H1 (cell line): ENCODE data around the gene ZRANB2. TPM values are rescaled to one million over a fixed set of nuclear protein-coding genes. Genes with fewer than 3 reads are reported as not detected.

Source experiments
- CTCF ChIA-PET: fragments of 300-600 bp; sonication (Branson Sonifier 250); formaldehyde crosslinking; loops from one replicate; lab custom pipeline; 2021; ENCODE audit not compliant: partially characterized antibody; lab: Charles Lee
- POLR2A ChIA-PET: fragments of 300-600 bp; sonication (Branson Sonifier 250); formaldehyde crosslinking; loops from one replicate; lab custom pipeline; 2021; ENCODE audit warnings: inconsistent platforms; ENCODE audit not compliant: partially characterized antibody; lab: Charles Lee
- DNase-seq, 2 experiments: peaks; one replicate each; pipeline versions ENCODE4 v3.0.0 to v3.0.0-alpha.2; 2010 to 2022; ENCODE audit warnings: low spot score in 2 of 2, low read depth in 1 of 2, mixed read lengths in 1 of 2
- FAIRE-seq: peaks from 2 replicates; lab custom pipeline; 2011; peaks lifted over from hg19 to GRCh38; lab: Jason Lieb, UNC
- H2AFZ ChIP-seq: 2 replicates; pipeline ENCODE4 v1.8.1; 2012; ENCODE audit warnings: low read length, inconsistent platforms
- H2AK5ac ChIP-seq: 2 replicates; pipeline ENCODE4 v1.6.1; 2013; ENCODE audit warnings: low read depth, low read length
- H2BK120ac ChIP-seq: replicated peaks from 2 replicates; pipeline ENCODE3; 2013; ENCODE audit warnings: low read depth, low read length, inconsistent platforms
- H2BK12ac ChIP-seq: 2 replicates; pipeline ENCODE4 v1.6.1; 2013; ENCODE audit warnings: low read depth, low read length
- H2BK15ac ChIP-seq: 2 replicates; pipeline ENCODE4 v1.6.1; 2013; ENCODE audit warnings: low read length
- H2BK20ac ChIP-seq: 2 replicates; pipeline ENCODE4 v1.6.1; 2013; ENCODE audit warnings: low read length
- H2BK5ac ChIP-seq: 2 replicates; pipeline ENCODE4 v1.6.1; 2013; ENCODE audit warnings: low read depth, low read length
- H3K14ac ChIP-seq: 2 replicates; pipeline ENCODE4 v1.6.1; 2013; ENCODE audit warnings: inconsistent platforms; ENCODE audit not compliant: insufficient read length
- H3K18ac ChIP-seq: 2 replicates; pipeline ENCODE4 v1.6.1; 2013; ENCODE audit warnings: low read length; ENCODE audit errors: extremely low read depth
- H3K23ac ChIP-seq: 2 replicates; pipeline ENCODE4 v1.6.1; 2013; ENCODE audit warnings: inconsistent platforms; ENCODE audit not compliant: insufficient read length
- H3K23me2 ChIP-seq: 2 replicates; pipeline ENCODE4 v1.6.1; 2013; ENCODE audit warnings: low read depth, low read length
- H3K27ac ChIP-seq: 2 replicates; pipeline ENCODE4 v1.6.1; 2011; ENCODE audit warnings: low read depth, low read length, inconsistent platforms
- H3K27me3 ChIP-seq, 4 experiments: replicated peaks in 1 of 4; 1 replicate in 1 of 4; 2 replicates in 3 of 4; pipeline versions ENCODE4 v1.6.1 to v1.8.1; 2011 to 2013; ENCODE audit warnings: low read length in 3 of 4, mild to moderate bottlenecking in 3 of 4, inconsistent platforms in 2 of 4, mixed read lengths in 2 of 4, moderate library complexity in 1 of 4; ENCODE audit not compliant: control insufficient read depth in 3 of 4, insufficient read depth in 3 of 4; ENCODE audit errors: extremely low read depth in 1 of 4
- H3K36me3 ChIP-seq, 4 experiments: 2 replicates each; pipeline versions ENCODE4 v1.6.1 to v1.8.1; 2011 to 2013; ENCODE audit warnings: mild to moderate bottlenecking in 4 of 4, low read length in 3 of 4, moderate library complexity in 2 of 4, control low read depth in 1 of 4, inconsistent platforms in 1 of 4; ENCODE audit not compliant: insufficient read depth in 4 of 4, control insufficient read depth in 2 of 4
- H3K4ac ChIP-seq: replicated peaks from 2 replicates; pipeline ENCODE3; 2013; ENCODE audit warnings: low read length, low read depth, mixed read lengths, inconsistent platforms; ENCODE audit not compliant: insufficient read length
- H3K4me1 ChIP-seq, 4 experiments: replicated peaks in 1 of 4; 1 replicate in 1 of 4; 2 replicates in 3 of 4; pipeline versions ENCODE4 v1.6.1 to v1.8.1; 2011 to 2013; ENCODE audit warnings: low read length in 3 of 4, inconsistent platforms in 2 of 4, mixed read lengths in 1 of 4; ENCODE audit not compliant: insufficient read depth in 4 of 4, control insufficient read depth in 3 of 4
- H3K4me2 ChIP-seq, 2 experiments: 2 replicates each; pipeline versions ENCODE4 v1.6.1 to v1.8.1; 2011 to 2013; ENCODE audit warnings: low read depth in 2 of 2, low read length in 2 of 2, control low read depth in 1 of 2, inconsistent platforms in 1 of 2, mild to moderate bottlenecking in 1 of 2; ENCODE audit not compliant: insufficient read depth in 1 of 2
- H3K4me3 ChIP-seq, 4 experiments: fragments of 200-600, 300-600 bp in 1 of 4; sonication (generic), shearing (Covaris generic), sonication (Bioruptor Twin) in 1 of 4; 2 replicates each; pipeline versions ENCODE4 v1.5.1 to v1.8.1; 2011 to 2016; ENCODE audit warnings: low read length in 4 of 4, low read depth in 3 of 4, control low read depth in 2 of 4, inconsistent platforms in 2 of 4, mild to moderate bottlenecking in 2 of 4, mixed read lengths in 1 of 4, moderate library complexity in 1 of 4; ENCODE audit not compliant: insufficient read depth in 2 of 4; ENCODE audit errors: extremely low read depth in 1 of 4
- H3K56ac ChIP-seq: replicated peaks from 2 replicates; pipeline ENCODE3; 2013; ENCODE audit warnings: low read depth, mild to moderate bottlenecking, mixed read lengths, low read length, inconsistent platforms; ENCODE audit not compliant: insufficient read length
- H3K79me1 ChIP-seq: 2 replicates; pipeline ENCODE4 v1.6.1; 2013; ENCODE audit warnings: low read depth, low read length, control low read depth
- H3K79me2 ChIP-seq, 2 experiments: 2 replicates each; pipeline versions ENCODE4 v1.6.1 to v1.8.1; 2012 to 2013; ENCODE audit warnings: low read length in 2 of 2, mild to moderate bottlenecking in 2 of 2, inconsistent platforms in 1 of 2; ENCODE audit not compliant: insufficient read depth in 2 of 2, control insufficient read depth in 1 of 2
- H3K9ac ChIP-seq, 4 experiments: replicated peaks in 1 of 4; 1 replicate in 1 of 4; 2 replicates in 3 of 4; pipeline versions ENCODE4 v1.6.1 to v1.8.1; 2011 to 2013; ENCODE audit warnings: low read depth in 3 of 4, low read length in 3 of 4, control low read depth in 2 of 4, mild to moderate bottlenecking in 2 of 4, moderate library complexity in 2 of 4, inconsistent platforms in 1 of 4; ENCODE audit errors: extremely low read depth in 1 of 4
- H3K9me3 ChIP-seq, 2 experiments: 2 replicates each; pipeline versions ENCODE4 v1.6.1 to v1.8.1; 2012 to 2013; ENCODE audit warnings: mild to moderate bottlenecking in 2 of 2, moderate library complexity in 2 of 2, control low read depth in 1 of 2, inconsistent platforms in 1 of 2, low read depth in 1 of 2, low read length in 1 of 2, mixed read lengths in 1 of 2; ENCODE audit not compliant: insufficient read depth in 2 of 2
- H4K20me1 ChIP-seq, 2 experiments: replicated peaks in 1 of 2; 2 replicates each; pipeline versions ENCODE3 to v1.8.1; 2011 to 2013; ENCODE audit warnings: inconsistent platforms in 2 of 2, low read length in 2 of 2, mild to moderate bottlenecking in 1 of 2; ENCODE audit not compliant: insufficient read depth in 2 of 2, control insufficient read depth in 1 of 2
- H4K5ac ChIP-seq: 2 replicates; pipeline ENCODE4 v1.6.1; 2013; ENCODE audit warnings: low read length, low read depth, mixed read lengths, inconsistent platforms; ENCODE audit not compliant: insufficient read length
- H4K8ac ChIP-seq: 2 replicates; pipeline ENCODE4 v1.8.0; 2013; ENCODE audit warnings: mild to moderate bottlenecking, moderate library complexity, low read length, inconsistent platforms; ENCODE audit not compliant: insufficient read depth; ENCODE audit errors: extremely low read depth
- H4K91ac ChIP-seq: replicated peaks from 2 replicates; pipeline ENCODE3; 2013; ENCODE audit warnings: low read length, mixed read lengths, inconsistent platforms; ENCODE audit not compliant: insufficient read length
- MAX ChIP-seq: IDR thresholded peaks from 2 replicates; pipeline ENCODE4 v1.6.1; 2012; ENCODE audit warnings: inconsistent platforms
- RBBP5 ChIP-seq: IDR thresholded peaks from 2 replicates; pipeline ENCODE4 v1.7.1; 2012; ENCODE audit warnings: low read depth, mild to moderate bottlenecking, inconsistent platforms, low read length, moderate library complexity, borderline replicate concordance
- SIX5 ChIP-seq: IDR thresholded peaks from 2 replicates; pipeline ENCODE4 v1.6.1; 2011; ENCODE audit warnings: mild to moderate bottlenecking, low read depth, low read length
- TAF1 ChIP-seq: IDR thresholded peaks from 2 replicates; pipeline ENCODE4 v1.6.1; 2011; ENCODE audit warnings: mild to moderate bottlenecking, low read depth, low read length
- WGBS, 2 experiments: shearing (Covaris generic) in 1 of 2; methylation state at CpG; one replicate each; pipeline versions ENCODE4 v1.1.6 to v1.1.7; 2013 to 2015; ENCODE audit warnings: low lambda C conversion rate in 2 of 2, mixed read lengths in 2 of 2, inconsistent platforms in 1 of 2, low coverage in 1 of 2, missing lambda C conversion rate in 1 of 2; ENCODE audit not compliant: insufficient replicate concordance in 2 of 2, insufficient coverage in 1 of 2, insufficient read length in 1 of 2; ENCODE audit errors: extremely low coverage in 1 of 2, missing lambda C conversion rate in 1 of 2; 5-methylcytosine and 5-hydroxymethylcytosine counted together
- polyA plus RNA-seq, 7 experiments: library from polyadenylated mRNA; depleted of rRNA in 3 of 7; stranded (reverse) in 5 of 7; unstranded in 2 of 7; fragments of >200 nt in 5 of 7; fragments of 200-250 nt in 2 of 7; gene quantifications; 1 replicate in 5 of 7; 2 replicates in 1 of 7; 4 replicates in 1 of 7; pipeline versions ENCODE4 v1.2.1 to v1.2.3, GENCODE V29; 2011 to 2013; ENCODE audit warnings: missing spikeins in 2 of 7, mixed read lengths in 2 of 7
- total RNA-seq: library from RNA; stranded (reverse); fragmentation: NEBNext Ultra II Directional; extraction: Animal tissue kit (Norgen Biotek cat#: 25700); gene quantifications from 2 replicates; pipeline ENCODE4 v1.2.1, GENCODE V29; 2021

Gene ZRANB2
- total and polyA plus RNA-seq, 2 of the 8 experiments (the other 6 are each of a cell fraction or from before 2014, with no cell fraction given) = 35.8 to 103 TPM

- no peak overlapping the region for H3K4ac ChIP-seq
- no peaks in the 10 kb centered on the region for H3K79me2 ChIP-seq
- H4K8ac ChIP-seq = no peak overlapping the region
- 92% methylated on average over 5 of the region's 5 CpGs; no CpG with 5 or more reads in 1 of the 2 experiments for WGBS, 2 experiments
- no peaks in the 10 kb centered on the region for H3K23me2 ChIP-seq
- H3K4me3 ChIP-seq = no peak overlapping the region
- H3K27ac ChIP-seq = no peak overlapping the region
- H3K36me3 ChIP-seq = no peaks in the 10 kb centered on the region
- H3K14ac ChIP-seq = no peak overlapping the region
- H3K9me3 ChIP-seq = no peaks in the 10 kb centered on the region
- POLR2A ChIA-PET = no interaction called here
- no peak overlapping the region for H2BK5ac ChIP-seq
- TF ChIP-seq MAX (no peak), TAF1 (no peak), RBBP5 (no peak), SIX5 (no peak)
- H4K5ac ChIP-seq = no peak overlapping the region
- H2BK120ac ChIP-seq = no peak overlapping the region
- no peak overlapping the region for H2AK5ac ChIP-seq
- H3K23ac ChIP-seq = no peak overlapping the region
- no peak overlapping the region for H2BK12ac ChIP-seq
- peaks cover 0 to 3% (median 1%) of the 10 kb centered on the region in 4 experiments; a peak in 3 of 7 replicates for H3K27me3 ChIP-seq
- no peak overlapping the region for H3K9ac ChIP-seq
- FAIRE-seq = no peak
- no peak overlapping the region for H4K91ac ChIP-seq
- H3K4me2 ChIP-seq = no peak overlapping the region
- no peak overlapping the region for H3K18ac ChIP-seq
- H3K79me1 ChIP-seq = no peaks in the 10 kb centered on the region
- no peak for DNase-seq
- H2BK15ac ChIP-seq = no peak overlapping the region
- no peak overlapping the region for H2BK20ac ChIP-seq
- H3K56ac ChIP-seq = no peak overlapping the region
- H2AFZ ChIP-seq = no peak overlapping the region
- H3K4me1 ChIP-seq = no peaks in the 10 kb centered on the region
- CTCF ChIA-PET = interaction anchor here (0.6 kb wide), 1 partner anchor 795 kb away, joined by 3 read pairs; no protein-coding TSS in a partner anchor
- H4K20me1 ChIP-seq = no peaks in the 10 kb centered on the region
These were observed 7.9 kb upstream of the ZRANB2 start for GRCh38 chr1:71088645-71089287.
